GM19452 (cell line): ENCODE measurements around the gene CLHC1.
"Not testable (repeated sequence)": the region's sequence is repeated elsewhere in the genome, so short reads cannot be mapped to it uniquely, and the experiment has no call there.

Source experiments
- ATAC-seq: cut with Tn5 transposase; IDR thresholded peaks from one replicate; pipeline ENCODE4 v1.9.1; 2021; ENCODE audit not compliant: unreplicated experiment

CLHC1 gene

DNA sequence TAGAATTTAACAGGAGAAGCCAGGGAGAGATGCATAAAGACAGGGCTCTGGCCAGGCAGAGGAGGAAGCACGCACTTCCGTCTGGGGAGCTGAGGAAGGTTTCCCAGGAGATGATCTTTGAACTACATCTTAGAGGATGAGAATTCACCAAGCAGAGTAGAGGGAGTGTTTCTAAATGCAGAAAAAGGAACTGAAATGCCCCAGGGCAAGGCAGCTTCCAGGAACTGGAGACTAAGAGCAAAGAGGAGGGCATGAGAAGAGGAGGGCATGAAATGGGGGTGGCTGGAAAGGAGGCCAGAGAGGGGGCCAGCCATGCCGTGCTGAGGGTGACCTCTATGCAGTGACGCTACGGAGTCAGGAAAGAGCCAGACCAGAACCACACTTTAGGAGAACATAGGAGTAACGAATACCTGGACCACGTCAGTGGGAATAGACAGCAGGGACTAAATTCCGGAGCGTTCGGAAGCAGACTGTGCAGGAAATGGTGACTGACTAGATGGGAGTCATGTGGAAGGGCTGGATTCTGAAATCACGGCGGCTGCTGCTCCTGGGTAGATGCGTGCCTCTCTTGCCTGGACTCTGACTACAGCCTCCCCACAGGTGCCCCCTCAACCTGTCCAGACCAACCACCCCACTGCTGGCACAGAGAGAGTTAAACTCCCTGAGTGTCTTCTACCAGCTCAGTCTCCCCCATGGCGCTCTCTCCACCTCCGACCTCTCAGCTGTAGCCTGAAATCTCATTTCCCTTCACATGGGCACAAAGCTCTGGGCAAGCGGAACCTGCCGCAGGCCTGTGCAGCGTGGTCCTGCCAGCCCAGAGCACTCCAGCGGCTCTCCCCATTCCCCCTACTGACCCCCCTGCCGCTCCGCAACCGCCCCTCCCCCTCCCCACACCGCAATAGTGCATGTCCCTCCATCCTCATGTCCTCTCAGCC, 94.8 kb downstream of the CLHC1 start:
- ATAC-seq = no peak

- no peak for ATAC-seq
Measured at GRCh38 chr2:55136138-55136541, 96.0 kb downstream of the CLHC1 start.

GRCh38 chr2:55135491-55135890, 96.6 kb downstream of the CLHC1 start:
- ATAC-seq = no peak

DNA sequence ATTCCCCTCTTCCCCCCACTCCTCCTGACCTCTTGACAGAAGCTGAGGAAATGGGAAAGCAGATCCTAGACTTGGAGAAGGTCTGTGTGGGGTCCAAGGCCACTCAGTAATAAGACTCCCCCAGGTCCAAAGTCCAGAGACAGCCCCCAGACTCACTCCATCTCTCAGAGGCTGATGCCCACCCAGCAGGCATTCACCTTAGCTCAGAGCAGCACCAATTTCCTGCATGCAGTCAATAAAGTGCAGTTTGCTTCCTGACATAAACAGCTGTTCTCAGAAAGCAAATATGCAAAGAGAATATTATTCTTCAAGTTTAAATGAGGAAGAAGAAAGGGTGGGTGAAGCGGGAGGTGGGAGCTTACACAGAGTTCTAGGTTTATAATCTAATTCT, 97.8 kb downstream of the CLHC1 start:
- ATAC-seq = peak; percentile 8

- ATAC-seq = peak; percentile 78
Measured at GRCh38 chr2:55133467-55134315, 98.4 kb downstream of the CLHC1 start.

DNA sequence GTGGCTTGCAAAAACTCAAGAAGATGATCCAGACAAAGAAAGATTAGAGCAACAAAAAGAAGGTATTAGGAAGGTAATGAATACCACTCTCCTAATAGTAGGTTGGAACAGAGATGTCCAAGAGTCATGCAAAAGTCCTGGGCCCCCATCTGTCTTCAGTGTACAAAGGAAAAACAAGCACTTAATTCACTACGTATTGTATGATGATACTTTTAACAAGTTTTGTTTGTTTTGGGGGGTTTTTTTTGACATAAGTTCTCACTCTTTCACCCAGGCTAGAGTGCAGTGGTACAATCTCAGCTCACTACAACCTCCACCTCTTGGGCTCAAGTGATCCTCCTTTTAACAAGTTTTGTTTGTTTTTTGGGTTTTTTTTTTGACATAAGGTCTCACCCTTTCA, 101.2 kb downstream of the CLHC1 start:
- ATAC-seq = no peak

DNA sequence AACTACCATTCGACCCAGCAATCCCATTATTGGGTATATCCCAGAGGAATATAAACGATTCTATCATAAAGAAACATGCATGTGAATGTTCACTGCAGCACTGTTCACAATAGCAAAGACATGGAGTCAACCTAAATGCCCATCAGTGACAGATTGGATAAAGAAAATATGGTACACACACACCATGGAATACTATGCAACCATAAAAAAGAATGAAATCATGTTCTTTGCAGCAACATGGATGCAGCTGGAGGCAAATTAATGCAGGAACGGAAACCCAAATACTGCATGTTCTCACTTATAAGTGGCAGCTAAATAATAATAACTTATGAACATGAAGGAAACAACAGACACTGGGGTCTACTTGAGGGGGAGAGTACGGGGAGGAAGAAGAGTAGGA, 105.5 kb downstream of the CLHC1 start:
- not testable (repeated sequence) for ATAC-seq
